Measurements from ENCODE around the gene NUMB. TPM values are rescaled to one million over a fixed set of nuclear protein-coding genes. Genes with fewer than 3 reads are reported as not detected.

The NUMB gene
- total RNA-seq, 1 experiment from 2014 or later = 12.9 TPM

GRCh38 chr14:73246387-73247150, 211.8 kb downstream of the NUMB start:
- DNase-seq (ENCODE audit: low read depth) = no peak

DNA sequence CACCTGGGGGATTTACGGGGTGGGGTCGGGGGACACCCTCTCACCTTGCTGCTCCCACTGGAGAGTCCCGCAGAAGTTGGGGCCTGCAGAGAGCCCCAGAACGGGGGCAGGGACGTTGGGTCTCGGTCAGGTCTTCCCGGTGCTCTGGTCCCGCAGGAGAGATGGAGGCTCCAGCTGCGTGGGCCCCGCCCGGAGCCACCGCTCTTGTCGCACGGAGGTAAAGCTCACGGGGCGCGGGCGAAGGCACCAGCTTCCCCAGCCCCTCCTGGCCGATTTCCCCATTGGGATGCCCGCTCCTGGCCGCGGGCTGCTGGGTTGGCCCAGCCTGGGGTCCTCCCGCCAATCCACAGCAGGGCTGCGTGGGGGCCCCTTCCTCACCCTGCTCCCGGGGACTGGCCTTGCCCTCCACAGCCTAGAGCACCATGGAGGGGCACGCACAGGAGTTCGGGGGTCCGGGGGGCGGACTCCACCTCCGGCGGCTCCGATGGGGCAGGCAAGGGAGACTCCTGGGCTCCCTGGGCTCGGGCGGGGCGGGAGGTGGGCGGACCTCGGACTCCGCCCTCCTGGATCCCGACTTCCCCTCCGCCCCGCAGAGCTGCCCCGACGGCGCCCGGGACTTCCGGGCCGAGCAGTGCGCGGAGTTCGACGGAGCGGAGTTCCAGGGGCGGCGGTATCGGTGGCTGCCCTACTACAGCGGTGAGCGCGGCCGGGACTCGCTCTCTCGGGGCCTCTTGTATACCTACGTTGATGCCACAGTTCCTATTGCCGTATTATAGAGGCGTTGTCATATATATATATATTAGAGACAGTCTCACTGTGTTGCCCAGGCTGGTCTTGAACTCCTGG, 212.6 kb downstream of the NUMB start:
- DNase-seq (ENCODE audit: low read depth) = no peak

DNA sequence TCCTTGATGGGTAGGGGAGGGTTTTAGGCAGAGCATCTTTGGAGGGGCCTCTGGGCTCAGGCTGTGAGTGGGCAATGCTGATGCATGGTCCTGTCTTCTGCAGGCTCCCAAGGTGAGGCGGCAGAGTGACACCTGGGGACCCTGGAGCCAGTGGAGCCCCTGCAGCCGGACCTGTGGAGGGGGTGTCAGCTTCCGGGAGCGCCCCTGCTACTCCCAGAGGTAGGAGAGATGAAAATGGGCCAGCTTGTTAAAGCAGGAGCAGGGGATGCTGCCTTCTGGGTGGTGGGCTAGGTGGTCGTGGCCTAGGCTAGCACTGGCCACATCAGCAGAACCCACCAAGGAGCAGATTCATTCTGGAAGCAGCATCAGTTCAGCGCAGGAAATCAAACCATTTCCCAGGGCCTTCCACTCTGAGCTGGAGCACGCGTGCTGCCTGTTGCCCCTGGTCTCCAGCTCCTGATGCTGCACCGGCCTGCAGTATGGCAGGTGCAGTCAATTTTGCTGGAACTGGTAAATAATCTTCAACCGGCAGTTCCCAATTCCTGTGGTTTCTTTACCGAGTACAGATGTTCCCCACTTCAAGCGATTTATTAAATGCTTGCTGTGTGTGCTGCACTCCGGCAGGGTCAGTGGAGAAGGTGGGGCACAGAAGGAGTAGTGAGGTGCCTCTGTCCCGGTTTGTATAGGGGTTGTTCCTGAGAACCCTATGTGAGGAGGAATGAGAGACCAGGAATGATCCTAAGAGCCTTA, 213.6 kb downstream of the NUMB start:
- DNase-seq (ENCODE audit: low read depth) = no peak

GRCh38 chr14:73243748-73244147, 214.6 kb downstream of the NUMB start:
- DNase-seq (ENCODE audit: low read depth) = no peak

- no peak for DNase-seq (ENCODE audit: low read depth)
Measured at GRCh38 chr14:73243341-73243740, 215.0 kb downstream of the NUMB start.

DNA sequence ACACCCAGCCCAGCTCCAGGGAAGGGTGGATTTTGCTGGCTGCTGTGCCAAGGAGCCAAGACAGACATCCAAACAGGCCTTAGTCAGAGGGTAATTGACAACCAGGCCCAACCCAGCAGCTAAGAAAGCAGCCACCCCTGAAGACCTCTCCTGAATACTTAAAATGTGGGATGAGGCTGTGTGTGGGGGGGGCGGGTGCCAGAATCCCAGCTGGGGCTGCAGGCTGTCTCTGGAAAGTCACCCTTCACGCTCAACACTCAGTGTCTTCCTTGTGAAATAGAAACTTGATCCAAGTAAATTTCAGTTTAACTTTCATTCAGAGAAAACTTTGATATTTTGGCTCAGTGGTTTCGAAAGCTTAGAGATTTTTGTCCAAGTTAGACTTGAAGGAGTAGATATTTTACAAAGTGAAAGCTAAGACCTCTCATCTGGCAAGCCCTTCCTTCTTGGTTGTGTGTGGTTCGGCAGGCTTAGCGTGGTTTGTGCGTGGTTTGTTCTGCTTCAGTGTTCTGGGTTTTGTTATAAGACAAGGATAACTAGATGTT, 215.9 kb downstream of the NUMB start:
- DNase-seq (ENCODE audit: low read depth) = peak; percentile 18

DNA sequence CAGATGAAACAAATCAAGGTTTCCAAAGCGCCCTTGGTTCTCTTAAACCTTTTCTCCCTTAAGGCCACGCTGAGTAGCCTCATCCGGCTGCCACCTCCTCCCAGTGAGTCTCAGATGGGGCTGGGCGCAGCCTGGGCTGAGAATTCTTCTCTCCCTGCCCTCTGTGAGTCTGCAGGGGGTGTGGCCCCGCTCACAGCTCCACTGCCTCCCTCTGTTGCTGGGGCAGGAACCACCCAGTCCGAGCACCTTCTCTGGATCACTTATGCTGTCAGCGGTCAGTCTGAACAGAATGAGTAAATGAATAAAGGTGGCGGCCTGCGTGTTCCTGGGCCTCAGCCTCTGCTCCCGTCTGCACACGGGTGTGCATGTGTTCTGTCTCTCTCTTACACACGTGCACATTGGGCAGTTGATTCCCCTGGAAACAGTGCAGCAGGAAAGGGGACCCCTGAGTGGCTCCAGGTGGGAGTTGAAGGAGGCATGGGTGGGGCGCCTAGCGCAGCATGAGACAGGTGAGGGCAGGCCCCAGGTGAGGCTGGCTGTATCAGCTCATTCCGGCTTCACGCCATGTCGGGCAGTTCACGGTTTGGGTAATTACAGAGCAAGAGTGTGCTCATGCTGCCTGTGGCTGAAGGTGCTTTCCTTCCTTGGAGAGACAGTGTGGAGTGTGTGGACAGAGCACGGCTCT, 216.7 kb downstream of the NUMB start:
- peak; percentile 27 for DNase-seq (ENCODE audit: low read depth)

DNA sequence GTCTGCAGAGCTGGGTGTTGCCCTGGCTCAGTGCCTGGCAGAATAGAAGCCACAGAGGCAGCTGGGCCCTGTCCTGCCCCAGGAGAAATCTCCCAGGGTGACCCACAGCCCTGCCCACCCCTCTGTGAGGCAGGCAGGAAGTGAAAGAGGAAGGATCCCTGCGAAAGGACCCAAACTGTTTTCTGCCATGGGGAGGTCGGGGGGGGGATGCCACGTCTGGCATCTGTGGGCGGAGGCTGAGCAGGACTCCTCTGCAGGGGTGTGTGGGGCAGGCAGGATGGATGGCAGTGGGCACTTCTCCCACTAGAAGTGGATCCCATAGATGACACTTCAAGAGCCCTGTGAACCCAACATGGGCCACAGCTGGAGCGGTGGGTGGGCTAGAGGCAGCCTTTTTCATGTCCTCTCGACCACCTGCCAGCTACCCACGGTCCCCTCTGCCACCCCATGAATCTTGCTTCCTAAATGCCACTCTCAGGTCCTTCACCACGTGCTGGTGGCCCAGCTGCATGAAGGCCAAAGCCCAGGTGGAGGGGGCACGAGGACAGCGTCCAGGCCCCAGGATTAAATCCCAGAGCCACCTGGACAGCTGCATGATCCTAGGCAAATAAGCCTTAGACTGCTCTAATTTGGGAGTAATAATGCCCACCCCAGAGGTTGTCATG, 217.4 kb downstream of the NUMB start:
- DNase-seq (ENCODE audit: low read depth) = peak; percentile 4

DNA sequence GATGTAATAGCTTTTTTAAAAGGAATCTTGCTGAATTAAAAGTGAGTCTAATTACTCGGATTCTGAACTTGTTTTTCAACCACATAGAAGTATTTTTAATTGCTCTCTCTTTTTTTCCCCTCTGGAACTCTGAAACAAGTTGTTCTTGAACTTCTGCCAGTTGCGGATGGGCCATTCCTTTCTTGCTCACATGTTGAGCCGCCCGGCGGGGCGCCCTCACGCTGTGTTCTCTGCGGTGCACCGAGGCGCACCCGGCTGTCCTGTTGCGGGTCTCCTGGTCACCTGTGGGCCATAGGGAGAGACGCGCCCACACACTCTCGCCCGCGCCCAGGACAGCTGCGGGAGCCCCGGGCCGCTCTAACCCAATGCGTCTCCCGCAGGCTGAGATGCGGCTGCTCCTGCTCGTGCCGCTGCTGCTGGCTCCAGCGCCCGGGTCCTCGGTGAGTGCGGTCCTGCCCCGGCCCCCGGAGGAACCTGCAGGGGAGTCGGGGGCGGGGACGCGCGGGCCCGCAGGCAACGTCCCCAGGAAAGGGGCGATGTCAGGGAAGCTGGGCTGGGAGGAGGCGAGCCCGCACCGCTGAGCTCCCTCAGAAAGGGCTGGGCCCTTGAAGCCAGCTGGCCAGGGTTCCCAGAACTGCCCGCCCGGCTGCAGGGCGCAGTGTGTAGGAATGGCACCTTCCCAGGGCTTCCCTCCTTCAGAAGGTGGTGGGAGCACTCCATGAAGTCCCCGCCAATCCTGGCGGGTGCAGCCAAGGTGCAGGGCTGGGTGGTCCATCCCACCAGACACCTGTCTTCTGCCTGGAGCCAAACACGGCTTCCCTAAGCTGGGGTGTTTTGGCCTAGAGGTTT, 218.7 kb downstream of the NUMB start:
- peak; percentile 64 for DNase-seq (ENCODE audit: low read depth)

- DNase-seq (ENCODE audit: low read depth) = peak; percentile 25
Measured at GRCh38 chr14:73238941-73239340, 219.4 kb downstream of the NUMB start.

DNA sequence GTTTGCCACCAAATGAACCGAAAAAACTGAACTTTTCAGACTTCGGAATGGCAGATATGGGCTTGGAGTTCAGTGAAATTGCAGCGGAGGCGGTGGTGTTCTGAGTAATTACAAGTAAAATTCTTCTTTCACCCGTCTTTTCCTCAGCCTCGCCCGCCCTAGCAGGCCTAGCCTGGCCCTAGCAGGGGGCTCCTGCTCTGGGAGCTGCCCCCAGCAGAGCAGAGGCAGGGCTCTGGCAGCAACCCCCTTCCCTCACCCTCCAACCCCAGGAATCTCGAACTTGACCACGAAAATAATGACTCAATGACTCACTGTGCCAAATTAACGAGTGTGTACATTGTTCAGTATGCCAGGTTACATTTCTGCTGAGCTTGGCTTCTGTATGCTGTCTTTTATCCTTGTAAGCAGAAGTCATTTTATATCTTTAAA, 219.9 kb downstream of the NUMB start:
- peak; percentile 96 for DNase-seq (ENCODE audit: low read depth)

DNA sequence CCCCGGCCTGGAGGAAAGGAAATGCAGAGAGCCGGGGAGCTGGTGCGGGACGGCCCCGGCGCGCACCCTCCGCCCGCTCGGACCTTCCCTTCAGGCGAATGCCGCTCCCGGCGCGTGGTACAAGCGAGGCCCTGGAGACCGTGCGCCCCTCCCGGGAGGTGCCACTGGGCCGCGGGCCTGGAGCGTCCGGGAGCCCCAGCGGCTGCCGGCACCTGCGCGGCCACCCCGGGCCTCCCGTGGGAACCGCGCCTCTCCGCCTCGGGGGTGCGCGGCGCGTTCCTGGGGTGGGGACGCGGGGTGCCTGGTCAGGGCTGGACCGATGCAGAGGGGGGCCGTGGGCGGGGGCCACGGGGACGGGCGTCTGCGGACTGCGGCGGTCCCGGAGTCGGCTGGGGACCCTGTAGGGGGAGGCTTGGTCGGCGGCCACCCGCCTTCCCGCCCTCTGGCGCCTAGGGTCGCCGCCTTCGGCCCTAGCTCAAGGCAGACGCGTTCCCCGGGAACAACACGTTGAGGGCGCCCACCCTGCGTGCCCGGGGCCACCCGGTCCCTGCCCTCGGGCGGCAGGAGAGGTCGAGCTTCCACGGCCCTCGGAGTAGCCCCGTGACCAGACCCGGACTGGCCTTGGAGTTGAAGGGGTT, 220.4 kb downstream of the NUMB start:
- peak; percentile 51 for DNase-seq (ENCODE audit: low read depth)

GRCh38 chr14:73237219-73237785, 221.0 kb downstream of the NUMB start, which contains the start of gene PAPLN:
PAPLN (plus strand) TSS chr14:73237506; CDS start chr14:73239779, 2,273 bp downstream.
- peak; percentile 65 for DNase-seq (ENCODE audit: low read depth)

DNA sequence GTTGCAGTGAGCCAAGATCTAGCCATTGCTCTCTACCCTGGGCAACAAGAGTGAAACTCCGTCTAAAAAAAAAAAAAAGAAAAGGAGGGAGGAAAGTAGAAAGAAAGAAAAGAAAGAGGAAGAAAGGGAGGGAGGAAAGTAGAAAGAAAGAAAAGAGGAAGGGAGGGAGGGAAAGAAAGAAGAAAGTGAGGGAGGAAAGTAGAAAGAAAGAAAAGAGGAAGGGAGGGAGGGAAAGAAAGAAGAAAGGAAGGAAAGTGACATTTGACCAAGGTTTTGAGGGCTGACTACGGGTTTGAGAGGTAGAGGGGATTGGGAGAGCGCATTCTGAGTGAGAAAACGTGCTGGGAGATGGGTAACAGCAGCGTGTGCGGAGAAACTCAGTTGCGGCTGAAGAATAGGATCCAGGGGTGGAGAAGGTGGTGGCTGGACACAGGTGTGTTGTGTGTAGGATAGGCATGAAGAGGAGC, 221.6 kb downstream of the NUMB start:
- no peak for DNase-seq (ENCODE audit: low read depth)

- no peak for DNase-seq (ENCODE audit: low read depth)
Measured at GRCh38 chr14:73236157-73236556, 222.2 kb downstream of the NUMB start.

DNA sequence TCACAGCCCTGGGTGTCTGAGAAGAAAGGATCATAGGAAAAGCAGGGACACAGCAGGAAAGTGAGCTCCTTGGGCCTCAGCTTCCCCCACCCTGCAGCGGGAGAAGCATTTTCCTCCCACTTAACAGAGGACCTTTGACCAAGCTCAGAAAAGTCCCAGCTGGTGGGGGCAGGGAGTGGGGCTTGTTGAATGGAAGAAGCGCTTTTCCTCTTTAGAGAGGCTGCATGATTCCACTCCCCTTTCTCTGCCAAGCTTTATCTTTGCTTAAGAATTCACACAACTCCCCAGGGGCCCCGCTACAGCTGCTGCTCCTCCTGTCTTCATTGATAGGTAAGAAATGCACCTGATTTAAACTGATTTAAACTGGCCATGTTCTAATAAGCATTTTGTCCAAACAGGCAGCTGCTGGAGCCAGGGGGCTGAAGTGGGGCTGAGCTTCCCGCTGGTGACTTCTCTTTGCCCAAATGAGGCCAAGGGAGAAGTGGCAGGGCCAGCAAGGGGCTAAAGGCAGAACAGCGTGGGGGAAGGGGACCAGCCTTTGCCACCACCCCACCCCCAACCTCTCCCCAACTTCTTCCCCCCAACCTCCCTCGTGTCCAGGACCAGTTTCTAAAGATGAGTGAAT, 222.7 kb downstream of the NUMB start:
- DNase-seq (ENCODE audit: low read depth) = no peak

GRCh38 chr14:73234586-73235394, 223.6 kb downstream of the NUMB start:
- no peak for DNase-seq (ENCODE audit: low read depth)
